Measurements from ENCODE around the gene AP4E1. TPM values are rescaled to one million over a fixed set of nuclear protein-coding genes. Genes with fewer than 3 reads are reported as not detected.

The AP4E1 gene
- polyA plus RNA-seq, 1 donor (not counting 4 experiments of a cell fraction or from before 2014, with no cell fraction given): 7.9 TPM

DNA sequence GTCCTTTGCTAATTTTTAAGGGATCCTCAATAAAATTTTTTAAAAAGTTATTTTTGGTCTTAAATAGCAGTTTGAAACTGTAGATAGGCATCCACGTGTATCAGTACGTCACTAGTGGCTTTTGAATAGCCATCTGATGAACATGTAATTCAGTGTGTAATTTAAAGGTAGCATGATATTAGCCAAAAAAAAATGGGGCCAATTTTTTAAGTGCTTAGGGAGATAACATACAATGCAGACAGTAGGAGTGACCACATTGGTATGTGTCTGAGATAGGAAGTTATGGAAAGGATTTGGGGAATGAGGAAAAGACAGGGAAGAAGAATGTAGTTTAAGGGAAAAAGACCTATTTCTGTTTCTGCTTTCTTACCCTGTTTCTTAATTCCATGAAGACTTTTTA lies 2.5 kb downstream of the AP4E1 start:
- peak overlapping the region; percentile 97 for H3K4me2 ChIP-seq (ENCODE audit: control insufficient read depth, extremely low read depth, insufficient read depth, low read depth, low read length)
- DNase-seq (ENCODE audit: low read depth, low spot score) (no peak), FAIRE-seq (no peak)
- peaks cover 14% of the 10 kb centered on the region for H3K79me2 ChIP-seq (ENCODE audit: control insufficient read depth, insufficient read depth, low read length)
- H2AFZ ChIP-seq (ENCODE audit: control insufficient read depth, low read length): no peak overlapping the region
- TF ChIP-seq, protein P1, sequence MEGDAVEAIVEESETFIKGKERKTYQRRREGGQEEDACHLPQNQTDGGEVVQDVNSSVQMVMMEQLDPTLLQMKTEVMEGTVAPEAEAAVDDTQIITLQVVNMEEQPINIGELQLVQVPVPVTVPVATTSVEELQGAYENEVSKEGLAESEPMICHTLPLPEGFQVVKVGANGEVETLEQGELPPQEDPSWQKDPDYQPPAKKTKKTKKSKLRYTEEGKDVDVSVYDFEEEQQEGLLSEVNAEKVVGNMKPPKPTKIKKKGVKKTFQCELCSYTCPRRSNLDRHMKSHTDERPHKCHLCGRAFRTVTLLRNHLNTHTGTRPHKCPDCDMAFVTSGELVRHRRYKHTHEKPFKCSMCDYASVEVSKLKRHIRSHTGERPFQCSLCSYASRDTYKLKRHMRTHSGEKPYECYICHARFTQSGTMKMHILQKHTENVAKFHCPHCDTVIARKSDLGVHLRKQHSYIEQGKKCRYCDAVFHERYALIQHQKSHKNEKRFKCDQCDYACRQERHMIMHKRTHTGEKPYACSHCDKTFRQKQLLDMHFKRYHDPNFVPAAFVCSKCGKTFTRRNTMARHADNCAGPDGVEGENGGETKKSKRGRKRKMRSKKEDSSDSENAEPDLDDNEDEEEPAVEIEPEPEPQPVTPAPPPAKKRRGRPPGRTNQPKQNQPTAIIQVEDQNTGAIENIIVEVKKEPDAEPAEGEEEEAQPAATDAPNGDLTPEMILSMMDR (optimal IDR thresholded peaks at IDR 0.05 in 1 of 3, IDR thresholded peaks at IDR 0.05 in 1 of 3, conservative IDR thresholded peaks at IDR 0.05 in 1 of 3; ENCODE audit: extremely low read depth in 1 of 3, insufficient read depth in 2 of 3, low read length in 3 of 3): no peak
- TF ChIP-seq EZH2 (IDR thresholded peaks at IDR 0.05; ENCODE audit: low read length): no peak
- no peak overlapping the region for H3K9ac ChIP-seq (ENCODE audit: control insufficient read depth, extremely low read depth, insufficient read depth, low read length)
- no peaks in the 10 kb centered on the region for H4K20me1 ChIP-seq (ENCODE audit: control insufficient read depth, extremely low read depth, insufficient read depth, low read length)
- dilution Hi-C loops (cut with MboI; ENCODE audit: extremely low pct_ligation_motif_present, low sequenced_read_pairs): no loop called here
- H3K36me3 ChIP-seq (ENCODE audit: control insufficient read depth in 2 of 2, extremely low read depth in 1 of 2, insufficient read depth in 2 of 2, low read length in 2 of 2): peaks cover 0 to 9% of the 10 kb centered on the region in 2 experiments
- no peaks in the 10 kb centered on the region for H3K9me3 ChIP-seq (ENCODE audit: control insufficient read depth, low read depth, low read length)
- no peaks in the 10 kb centered on the region for H3K9me1 ChIP-seq (ENCODE audit: control insufficient read depth, extremely low read depth, insufficient read depth, low read length)
- peak overlapping the region in 1 of 3 experiments; percentile 10 for H3K4me3 ChIP-seq (ENCODE audit: control insufficient read depth in 2 of 3, extremely low read depth in 1 of 3, insufficient read depth in 2 of 3, low read depth in 1 of 3, low read length in 3 of 3)
- no peaks in the 10 kb centered on the region for H3K27me3 ChIP-seq (ENCODE audit: control insufficient read depth, extremely low read depth, insufficient read depth, low read length)
- H3K4me1 ChIP-seq (ENCODE audit: control insufficient read depth, extremely low read depth, insufficient read depth, low read length): peaks cover 21% of the 10 kb centered on the region
- peak overlapping the region; percentile 89 for H3K27ac ChIP-seq (ENCODE audit: control insufficient read depth, insufficient read depth, low read length)

DNA sequence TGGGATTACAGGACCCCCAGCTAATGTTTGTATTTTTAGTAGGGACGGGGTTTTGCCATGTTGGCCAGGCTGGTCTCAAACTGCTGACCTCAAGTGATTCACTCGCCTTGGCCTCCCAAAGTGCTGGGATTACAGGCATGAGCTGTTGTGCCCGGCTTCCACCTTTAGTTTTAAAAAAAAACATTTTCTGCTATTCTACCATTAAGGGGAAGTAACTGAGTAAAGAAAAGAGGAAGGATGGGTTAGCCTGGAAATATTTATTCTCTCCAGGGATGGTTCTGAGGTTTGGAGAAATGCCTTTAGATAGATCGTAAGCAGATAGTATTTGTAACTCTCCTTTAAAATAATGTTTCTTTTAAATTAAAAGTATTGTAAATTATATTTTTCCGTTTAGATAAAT lies 3.1 kb downstream of the AP4E1 start:
- no peak overlapping the region for H3K27ac ChIP-seq (ENCODE audit: control insufficient read depth, insufficient read depth, low read length)
- TF ChIP-seq, protein P1 (optimal IDR thresholded peaks at IDR 0.05 in 1 of 3, IDR thresholded peaks at IDR 0.05 in 1 of 3, conservative IDR thresholded peaks at IDR 0.05 in 1 of 3; ENCODE audit: extremely low read depth in 1 of 3, insufficient read depth in 2 of 3, low read length in 3 of 3): no peak
- TF ChIP-seq EZH2 (IDR thresholded peaks at IDR 0.05; ENCODE audit: low read length): no peak
- H3K9ac ChIP-seq (ENCODE audit: control insufficient read depth, extremely low read depth, insufficient read depth, low read length): no peak overlapping the region
- no peak for FAIRE-seq
- H3K9me1 ChIP-seq (ENCODE audit: control insufficient read depth, extremely low read depth, insufficient read depth, low read length): no peaks in the 10 kb centered on the region
- H4K20me1 ChIP-seq (ENCODE audit: control insufficient read depth, extremely low read depth, insufficient read depth, low read length): no peaks in the 10 kb centered on the region
- dilution Hi-C loops (cut with MboI; ENCODE audit: extremely low pct_ligation_motif_present, low sequenced_read_pairs): no loop called here
- H3K4me3 ChIP-seq (ENCODE audit: control insufficient read depth in 2 of 3, extremely low read depth in 1 of 3, insufficient read depth in 2 of 3, low read depth in 1 of 3, low read length in 3 of 3): no peak overlapping the region
- H3K4me2 ChIP-seq (ENCODE audit: control insufficient read depth, extremely low read depth, insufficient read depth, low read depth, low read length): no peak overlapping the region
- H3K27me3 ChIP-seq (ENCODE audit: control insufficient read depth, extremely low read depth, insufficient read depth, low read length): no peaks in the 10 kb centered on the region
- H3K4me1 ChIP-seq (ENCODE audit: control insufficient read depth, extremely low read depth, insufficient read depth, low read length): peaks cover 21% of the 10 kb centered on the region
- peaks cover 14% of the 10 kb centered on the region for H3K79me2 ChIP-seq (ENCODE audit: control insufficient read depth, insufficient read depth, low read length)
- no peaks in the 10 kb centered on the region for H3K9me3 ChIP-seq (ENCODE audit: control insufficient read depth, low read depth, low read length)
- H2AFZ ChIP-seq (ENCODE audit: control insufficient read depth, low read length): no peak overlapping the region
- no peak for DNase-seq (ENCODE audit: low read depth, low spot score)
- H3K36me3 ChIP-seq (ENCODE audit: control insufficient read depth in 2 of 2, extremely low read depth in 1 of 2, insufficient read depth in 2 of 2, low read length in 2 of 2): peaks cover 1 to 9% of the 10 kb centered on the region in 2 experiments

Data from keratinocyte (primary cell).